BJ (cell line): ENCODE measurements around the gene MMP14. TPM values are rescaled to one million over a fixed set of nuclear protein-coding genes. Genes with fewer than 3 reads are reported as not detected.
A peak's percentile ranks its signal among the peaks of the same experiment; 100 is the strongest.
"Not testable (repeated sequence)": the region's sequence is repeated elsewhere in the genome, so short reads cannot be mapped to it uniquely, and the experiment has no call there.

Experiments used
- CTCF ChIA-PET: fragments of 350-600 bp; formaldehyde crosslinking; extraction: SDS; loops from one replicate; lab custom pipeline; 2021; ENCODE audit warnings: antibody characterized with exemption, inconsistent platforms; lab: Yijun Ruan, JAX
- POLR2A ChIA-PET: fragments of 300-600 bp; sonication (Branson Sonifier 250); formaldehyde crosslinking; extraction: SDS; loops from one replicate; lab custom pipeline; 2021; ENCODE audit warnings: antibody characterized with exemption; lab: Charles Lee
- DNase-seq: peaks from one replicate; pipeline ENCODE4 v3.0.0-alpha.2; 2011; ENCODE audit warnings: low read depth
- H3K27me3 ChIP-seq: 2 replicates; pipeline ENCODE4 v1.6.0; 2011; ENCODE audit warnings: low read length; ENCODE audit not compliant: control insufficient read depth, insufficient read depth
- H3K36me3 ChIP-seq: 2 replicates; pipeline ENCODE4 v1.5.1; 2011; ENCODE audit warnings: low read length; ENCODE audit not compliant: control insufficient read depth, insufficient read depth
- H3K4me3 ChIP-seq: 2 replicates; pipeline ENCODE4 v1.5.1; 2011; ENCODE audit warnings: low read depth, mild to moderate bottlenecking, control low read depth, low read length
- CTCF ChIP-seq: IDR thresholded peaks from 2 replicates; pipeline ENCODE4 v1.5.1; 2011; ENCODE audit warnings: low read depth, mild to moderate bottlenecking, control low read depth, inconsistent platforms, low read length, moderate library complexity; ENCODE audit not compliant: insufficient read depth
- polyA plus RNA-seq: library from polyadenylated mRNA; depleted of rRNA; stranded (reverse); fragments of >200 nt; gene quantifications from 2 replicates; pipeline ENCODE4 v1.2.3, GENCODE V29; 2011

Gene MMP14
- polyA plus RNA-seq, 1 experiment, result 592 TPM

GRCh38 chr14:22821193-22822015 is 15.0 kb upstream of the MMP14 start:
- CTCF ChIA-PET, result interaction anchor here (0.6 to 7.8 kb wide), 8 partner anchors 15 to 265 kb away, joined by 3 to 234 read pairs (median 9); partner anchors contain the start of gene MMP14
- TF ChIP-seq CTCF, result no peak
- POLR2A ChIA-PET, result no interaction called here
- DNase-seq, result no peak
- H3K27me3 ChIP-seq, result no peaks in the 10 kb centered on the region
- H3K4me3 ChIP-seq, result no peak overlapping the region
- no peaks in the 10 kb centered on the region for H3K36me3 ChIP-seq

- CTCF ChIA-PET, result interaction anchor here (0.6 to 7.8 kb wide), 26 partner anchors 14 to 432 kb away, joined by 3 to 234 read pairs (median 4); partner anchors contain the start of genes AJUBA, LRP10, MMP14 and OXA1L
- H3K4me3 ChIP-seq, result peak overlapping the region; percentile 28; the same call in 1 of the 2 replicates
- POLR2A ChIA-PET, result interaction anchor here (0.7 to 1.7 kb wide), 2 partner anchors 29 to 264 kb away, joined by 12 to 14 read pairs; no protein-coding TSS in a partner anchor
Measured at GRCh38 chr14:22822016-22822570, 14.3 kb upstream of the MMP14 start.

GRCh38 chr14:22822571-22823098 is 13.8 kb upstream of the MMP14 start:
- Histone ChIP-seq H3K36me3 (no peaks in the 10 kb centered on the region), H3K4me3 (peak overlapping the region; percentile 28), H3K27me3 (no peaks in the 10 kb centered on the region)
- ChIA-PET CTCF (interaction anchor here (0.5 to 7.8 kb wide), 29 partner anchors 14 to 432 kb away, joined by 3 to 234 read pairs (median 4); partner anchors contain the start of genes AJUBA, LRP10, MMP14 and OXA1L), POLR2A (interaction anchor here (0.7 to 1.7 kb wide), 4 partner anchors 28 to 265 kb away, joined by 3 to 14 read pairs (median 10); no protein-coding TSS in a partner anchor)
- peak; percentile 54 for DNase-seq
- TF ChIP-seq CTCF, result peak; percentile 90

More at GRCh38 chr14:22822016-22822570, 14.3 kb upstream of the MMP14 start:
- TF ChIP-seq CTCF, result no peak
- H3K27me3 ChIP-seq, result no peaks in the 10 kb centered on the region
- no peak for DNase-seq
- H3K36me3 ChIP-seq, result no peaks in the 10 kb centered on the region

GRCh38 chr14:22824711-22825359 is 11.6 kb upstream of the MMP14 start:
- ChIA-PET CTCF (interaction anchor here (1.4 to 7.8 kb wide), 6 partner anchors 12 to 268 kb away, joined by 4 to 234 read pairs (median 12); partner anchors contain the start of gene MMP14), POLR2A (interaction anchor here (0.6 to 0.7 kb wide), 4 partner anchors 13 to 252 kb away, joined by 3 to 19 read pairs (median 6); no protein-coding TSS in a partner anchor)
- Histone ChIP-seq H3K27me3 (no peaks in the 10 kb centered on the region), H3K36me3 (no peaks in the 10 kb centered on the region), H3K4me3 (no peak overlapping the region)
- peak; percentile 85 for DNase-seq
- TF ChIP-seq CTCF, result no peak

- POLR2A ChIA-PET, H3K27me3 ChIP-seq, H3K36me3 ChIP-seq, DNase-seq: not testable (repeated sequence)
- CTCF ChIA-PET, result interaction anchor here (0.6 to 4.2 kb wide), 3 partner anchors 24 to 265 kb away, joined by 3 to 33 read pairs (median 4); no protein-coding TSS in a partner anchor
- H3K4me3 ChIP-seq, result peak overlapping the region; percentile 72; the same call in 1 of the 2 replicates
Measured at GRCh38 chr14:22829076-22829660, 7.2 kb upstream of the MMP14 start.
